ENCODE measurements around the gene CABP1.

- TF ChIP-seq POLR2A (IDR thresholded peaks at IDR 0.05) = no peak
- no peak for TF ChIP-seq CTCF (IDR thresholded peaks at IDR 0.05)
Observed at GRCh38 chr12:120700886-120701285, 60.5 kb downstream of the CABP1 start.
